GM18520 (cell line): Measurements from ENCODE around the gene DIDO1.
"Not testable (repeated sequence)": the region's sequence is repeated elsewhere in the genome, so short reads cannot be mapped to it uniquely, and the experiment has no call there.

ENCODE experiments used
- ATAC-seq: cut with Tn5 transposase; IDR thresholded peaks from one replicate; pipeline ENCODE4 v1.9.1; 2021; ENCODE audit not compliant: unreplicated experiment

The DIDO1 gene

GRCh38 chr20:62881662-62882395, 44.5 kb downstream of the DIDO1 start:
- ATAC-seq, result no peak

GRCh38 chr20:62880935-62881661, 45.2 kb downstream of the DIDO1 start:
- no peak for ATAC-seq

GRCh38 chr20:62880147-62880934, 46.0 kb downstream of the DIDO1 start:
- no peak for ATAC-seq

GRCh38 chr20:62879275-62880146, 46.8 kb downstream of the DIDO1 start:
- ATAC-seq, result no peak

GRCh38 chr20:62878244-62879038, 47.9 kb downstream of the DIDO1 start:
- ATAC-seq, result no peak

- no peak for ATAC-seq
These were observed 49.1 kb downstream of the DIDO1 start for GRCh38 chr20:62876902-62877816.

GRCh38 chr20:62876501-62876901, 49.8 kb downstream of the DIDO1 start:
- ATAC-seq, result no peak

GRCh38 chr20:62875419-62876361, 50.6 kb downstream of the DIDO1 start:
- no peak for ATAC-seq

GRCh38 chr20:62874964-62875344, 51.4 kb downstream of the DIDO1 start:
- no peak for ATAC-seq

GRCh38 chr20:62873681-62874031, 52.6 kb downstream of the DIDO1 start:
- not testable (repeated sequence) for ATAC-seq

- no peak for ATAC-seq
These were observed 53.0 kb downstream of the DIDO1 start for GRCh38 chr20:62873280-62873679.

GRCh38 chr20:62872862-62873261, 53.4 kb downstream of the DIDO1 start:
- ATAC-seq, result no peak

GRCh38 chr20:62872184-62872847, 54.0 kb downstream of the DIDO1 start:
- ATAC-seq, result no peak

- ATAC-seq, result no peak
These were observed 62.1 kb downstream of the DIDO1 start for GRCh38 chr20:62864207-62864606.

GRCh38 chr20:62861726-62862336, 64.5 kb downstream of the DIDO1 start, which contains the start of gene TCFL5:
TCFL5 (minus strand) TSS chr20:62861822; CDS start chr20:62861670, 152 bp downstream.
- ATAC-seq, result no peak

- ATAC-seq, result no peak
These were observed 65.2 kb downstream of the DIDO1 start for GRCh38 chr20:62860924-62861691.
